ENCODE results near the gene ASIC5.
A peak's percentile ranks its signal among the peaks of the same experiment; 100 is the strongest.
"Not testable (repeated sequence)": the region's sequence is repeated elsewhere in the genome, so short reads cannot be mapped to it uniquely, and the experiment has no call there.

Gene ASIC5

GRCh38 chr4:155866177-155866576, at the start of gene ASIC5:
TSS of gene ASIC5 (minus strand) at chr4:155866277. CDS start at chr4:155866226, 51 bp downstream.
- DNase-seq: no peak

GRCh38 chr4:155914782-155915181, 48.7 kb upstream of the ASIC5 start:
- DNase-seq: no peak

GRCh38 chr4:155911905-155912304, 45.8 kb upstream of the ASIC5 start:
- DNase-seq: no peak

- no peak for DNase-seq
These were observed 43.6 kb upstream of the ASIC5 start for GRCh38 chr4:155909615-155910226.

GRCh38 chr4:155908187-155909139, 42.4 kb upstream of the ASIC5 start:
- no peak for DNase-seq

- DNase-seq: no peak
These were observed 41.5 kb upstream of the ASIC5 start for GRCh38 chr4:155907556-155907955.

GRCh38 chr4:155906554-155907247, 40.6 kb upstream of the ASIC5 start:
- DNase-seq: peak; percentile 7 to 74

GRCh38 chr4:155904331-155904730, 38.3 kb upstream of the ASIC5 start:
- DNase-seq: no peak

- DNase-seq: no peak
These were observed 37.4 kb upstream of the ASIC5 start, which contains the start of gene TDO2 for GRCh38 chr4:155903453-155903852. TSS of gene TDO2 (plus strand) at chr4:155903696. CDS start at chr4:155903759, 63 bp downstream.

GRCh38 chr4:155901013-155901412, 34.9 kb upstream of the ASIC5 start:
- DNase-seq: no peak

- no peak for DNase-seq
These were observed 34.3 kb upstream of the ASIC5 start for GRCh38 chr4:155900381-155900780.

- DNase-seq: no peak
These were observed 33.8 kb upstream of the ASIC5 start for GRCh38 chr4:155899891-155900290.

- DNase-seq: not testable (repeated sequence)
These were observed 32.3 kb upstream of the ASIC5 start for GRCh38 chr4:155898371-155898770.

GRCh38 chr4:155891058-155891457, 25.0 kb upstream of the ASIC5 start:
- DNase-seq: no peak

GRCh38 chr4:155889946-155890345, 23.9 kb upstream of the ASIC5 start:
- no peak for DNase-seq

GRCh38 chr4:155889031-155889793, 23.1 kb upstream of the ASIC5 start:
- DNase-seq: no peak

- DNase-seq: no peak
These were observed 21.9 kb upstream of the ASIC5 start for GRCh38 chr4:155887847-155888570.

- DNase-seq: no peak
These were observed 21.0 kb upstream of the ASIC5 start for GRCh38 chr4:155887045-155887444.

GRCh38 chr4:155885666-155886065, 19.6 kb upstream of the ASIC5 start:
- no peak for DNase-seq

GRCh38 chr4:155883895-155884294, 17.8 kb upstream of the ASIC5 start:
- no peak for DNase-seq

- no peak for DNase-seq
These were observed 15.5 kb upstream of the ASIC5 start for GRCh38 chr4:155881555-155881954.

GRCh38 chr4:155879767-155880166, 13.7 kb upstream of the ASIC5 start:
- no peak for DNase-seq
